Stomach smooth muscle (tissue), 2 donors: ENCODE data around the gene FOXC1.

Source experiments
- H3K27ac ChIP-seq: one replicate; pipeline ENCODE4 v1.7.0; 2013; ENCODE audit warnings: mild to moderate bottlenecking, low read length, inconsistent platforms
- H3K27me3 ChIP-seq, 2 donors: one replicate each; pipeline ENCODE4 v1.7.0; 2013; ENCODE audit warnings: low read length in 2 of 2; ENCODE audit not compliant: insufficient read depth in 2 of 2, control insufficient read depth in 1 of 2
- H3K36me3 ChIP-seq, 2 donors: one replicate each; pipeline ENCODE4 v1.7.0; 2013; ENCODE audit warnings: low read length in 2 of 2; ENCODE audit not compliant: control insufficient read depth in 2 of 2, insufficient read depth in 2 of 2
- H3K4me1 ChIP-seq: one replicate; pipeline ENCODE4 v1.7.0; 2013; ENCODE audit warnings: low read length; ENCODE audit not compliant: control insufficient read depth, insufficient read depth
- H3K4me3 ChIP-seq, 2 donors: one replicate each; pipeline ENCODE4 v1.7.0; 2013; ENCODE audit warnings: low read length in 2 of 2
- H3K9ac ChIP-seq, 2 donors: one replicate each; pipeline ENCODE4 v1.7.0; 2013; ENCODE audit warnings: low read length in 2 of 2, mild to moderate bottlenecking in 1 of 2
- H3K9me3 ChIP-seq, 2 donors: one replicate each; pipeline ENCODE4 v1.7.0; 2013; ENCODE audit warnings: low read length in 2 of 2; ENCODE audit not compliant: control insufficient read depth in 2 of 2
- donor health status: healthy.
- donor health status: Pancreatic carcinoma.

Gene FOXC1

DNA sequence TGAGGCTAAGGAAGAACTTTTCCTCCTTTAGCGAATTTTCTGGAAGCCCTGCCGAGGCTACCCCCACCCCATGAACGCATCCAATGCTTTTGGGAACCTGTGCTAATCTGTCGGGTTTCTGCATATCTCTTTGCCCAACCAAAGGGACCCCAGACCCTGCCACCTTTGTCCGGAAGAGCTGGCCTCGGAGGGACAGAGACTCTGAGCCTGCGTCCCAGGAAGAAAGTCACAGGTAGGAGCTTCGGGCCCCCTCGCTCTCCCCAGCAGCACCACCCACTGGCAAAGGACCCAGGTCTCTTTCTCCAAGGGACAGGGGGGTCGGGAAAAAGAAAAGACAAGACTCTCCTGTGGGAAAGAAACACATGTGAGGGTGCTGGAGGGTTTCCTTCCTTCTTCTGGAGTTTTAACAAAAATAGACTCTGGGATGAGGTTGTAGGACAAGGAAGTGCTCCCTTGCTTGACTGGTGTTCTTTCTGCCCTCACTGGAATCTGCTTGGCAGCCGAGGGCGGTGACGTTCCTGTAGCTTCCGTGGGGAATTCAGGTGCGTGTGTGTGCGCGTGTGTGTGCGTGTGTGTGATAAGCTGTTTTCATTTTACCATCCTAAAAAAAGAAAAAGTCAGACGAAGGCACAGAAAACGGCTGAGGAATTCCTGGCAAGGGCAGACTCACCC, 16.3 kb upstream of the FOXC1 start:
- H3K9ac ChIP-seq: no peak overlapping the region
- H3K9me3 ChIP-seq: no peaks in the 10 kb centered on the region
- H3K4me1 ChIP-seq: peaks cover 5% of the 10 kb centered on the region
- peaks cover 24 to 34% of the 10 kb centered on the region in 2 donors for H3K27me3 ChIP-seq
- H3K36me3 ChIP-seq: no peaks in the 10 kb centered on the region
- H3K27ac ChIP-seq: no peak overlapping the region
- no peak overlapping the region for H3K4me3 ChIP-seq

- Histone ChIP-seq H3K27me3 (peaks cover 24 to 34% of the 10 kb centered on the region in 2 donors), H3K36me3 (no peaks in the 10 kb centered on the region), H3K4me1 (peaks cover 5% of the 10 kb centered on the region), H3K4me3 (no peak overlapping the region), H3K27ac (no peak overlapping the region), H3K9me3 (no peaks in the 10 kb centered on the region), H3K9ac (no peak overlapping the region)
These were observed 15.8 kb upstream of the FOXC1 start for GRCh38 chr6:1593958-1594314.

DNA sequence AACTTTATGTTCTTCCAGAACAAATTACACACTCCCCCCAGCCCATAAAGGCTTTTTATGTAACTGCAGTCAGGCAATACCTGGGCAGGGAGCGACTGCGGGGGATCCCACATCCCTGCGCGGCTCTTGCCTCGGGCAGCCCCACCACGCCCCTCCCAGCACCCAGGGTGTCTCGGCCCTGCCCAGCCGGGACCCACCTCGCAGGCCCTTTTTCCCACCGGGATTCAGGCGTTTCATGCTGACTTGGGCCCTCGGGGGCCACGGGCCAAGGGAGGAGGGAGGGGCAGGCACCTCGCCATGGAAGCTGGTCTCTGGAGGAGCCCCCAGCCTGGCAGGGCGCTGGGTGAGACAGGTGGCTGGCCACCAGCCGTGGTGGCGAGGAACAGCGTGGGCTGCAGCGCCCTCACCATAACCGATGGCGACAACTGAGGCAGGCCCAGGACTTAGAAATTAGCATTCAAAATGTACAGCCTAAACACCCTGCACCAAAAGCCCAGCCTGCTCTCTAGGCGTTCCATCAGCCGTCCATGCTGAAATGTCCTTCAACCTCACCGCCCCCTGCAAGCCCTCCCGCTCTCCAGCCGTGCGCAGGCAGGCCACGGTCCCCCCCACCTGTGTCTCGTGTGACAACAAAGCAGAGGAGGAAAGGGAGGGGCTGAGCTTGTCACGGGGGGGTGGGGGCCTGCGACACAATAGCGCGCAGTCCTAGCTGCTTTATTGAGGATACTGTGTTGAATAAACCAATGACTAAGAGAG, 15.1 kb upstream of the FOXC1 start:
- no peaks in the 10 kb centered on the region for H3K9me3 ChIP-seq
- no peak overlapping the region for H3K9ac ChIP-seq
- H3K36me3 ChIP-seq: no peaks in the 10 kb centered on the region
- H3K27me3 ChIP-seq: peaks cover 30 to 40% of the 10 kb centered on the region in 2 donors
- H3K4me1 ChIP-seq: peaks cover 5% of the 10 kb centered on the region
- no peak overlapping the region for H3K27ac ChIP-seq
- H3K4me3 ChIP-seq: no peak overlapping the region

GRCh38 chr6:1595271-1596087, 14.2 kb upstream of the FOXC1 start:
- Histone ChIP-seq H3K27me3 (peaks cover 35 to 42% of the 10 kb centered on the region in 2 donors), H3K4me1 (peaks cover 5% of the 10 kb centered on the region), H3K4me3 (peak overlapping the region in 1 of 2 donors; percentile 66)

GRCh38 chr6:1596088-1596852, 13.4 kb upstream of the FOXC1 start:
- Histone ChIP-seq H3K36me3 (no peaks in the 10 kb centered on the region), H3K27ac (no peak overlapping the region), H3K9me3 (no peaks in the 10 kb centered on the region), H3K4me1 (peaks cover 5% of the 10 kb centered on the region), H3K4me3 (peak overlapping the region; percentile 40 to 66), H3K27me3 (peaks cover 43 to 50% of the 10 kb centered on the region in 2 donors), H3K9ac (no peak overlapping the region)

More at GRCh38 chr6:1595271-1596087, 14.2 kb upstream of the FOXC1 start:
- Histone ChIP-seq H3K27ac (no peak overlapping the region), H3K9ac (no peak overlapping the region), H3K9me3 (no peaks in the 10 kb centered on the region), H3K36me3 (no peaks in the 10 kb centered on the region)

DNA sequence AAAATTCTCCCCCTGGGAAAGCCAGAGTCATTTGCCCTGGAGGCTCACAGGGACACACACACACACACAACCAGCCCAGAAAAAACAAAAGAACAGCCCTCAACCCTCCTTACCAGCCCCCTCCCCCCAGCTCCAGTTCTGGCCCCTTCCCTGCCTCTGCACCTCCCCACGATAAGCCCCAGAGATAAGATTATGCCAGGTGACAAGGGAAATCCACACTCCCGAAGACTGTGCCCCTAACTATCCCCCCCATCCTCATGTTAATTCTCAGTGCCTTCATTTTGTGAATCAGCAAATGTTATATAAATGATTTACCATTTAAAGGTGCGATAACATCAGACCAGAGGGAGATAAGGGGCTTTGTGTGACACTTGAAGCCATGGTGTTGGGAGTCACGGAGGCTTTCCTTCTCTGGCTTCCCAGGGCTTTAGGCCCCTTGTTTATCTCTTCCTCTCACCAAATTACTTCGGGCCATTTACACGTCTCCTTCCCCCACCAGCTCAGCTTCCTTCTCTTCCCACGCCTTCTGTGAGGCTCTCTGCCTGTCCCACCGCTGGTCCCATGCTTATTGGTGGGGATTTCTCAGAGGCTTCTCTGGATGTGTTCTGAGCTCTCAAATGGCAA, 12.5 kb upstream of the FOXC1 start:
- Histone ChIP-seq H3K27me3 (peaks cover 47 to 60% of the 10 kb centered on the region in 2 donors), H3K27ac (no peak overlapping the region)

GRCh38 chr6:1597924-1598323, 11.8 kb upstream of the FOXC1 start:
- peaks cover 49 to 65% of the 10 kb centered on the region in 2 donors for H3K27me3 ChIP-seq
- H3K4me1 ChIP-seq: peaks cover 5% of the 10 kb centered on the region
- H3K9ac ChIP-seq: no peak overlapping the region
- no peak overlapping the region for H3K27ac ChIP-seq
- no peak overlapping the region for H3K4me3 ChIP-seq
- no peaks in the 10 kb centered on the region for H3K36me3 ChIP-seq
- no peaks in the 10 kb centered on the region for H3K9me3 ChIP-seq

More for the DNA sequence above, 12.5 kb upstream of the FOXC1 start:
- Histone ChIP-seq H3K9ac (no peak overlapping the region), H3K4me3 (no peak overlapping the region), H3K9me3 (no peaks in the 10 kb centered on the region), H3K36me3 (no peaks in the 10 kb centered on the region), H3K4me1 (peaks cover 5% of the 10 kb centered on the region)

- Histone ChIP-seq H3K27me3 (peaks cover 51 to 70% of the 10 kb centered on the region in 2 donors), H3K9me3 (no peaks in the 10 kb centered on the region), H3K4me1 (peaks cover 5% of the 10 kb centered on the region), H3K4me3 (no peak overlapping the region), H3K9ac (no peak overlapping the region), H3K27ac (no peak overlapping the region), H3K36me3 (no peaks in the 10 kb centered on the region)
These were observed 11.3 kb upstream of the FOXC1 start for GRCh38 chr6:1598433-1598832.

DNA sequence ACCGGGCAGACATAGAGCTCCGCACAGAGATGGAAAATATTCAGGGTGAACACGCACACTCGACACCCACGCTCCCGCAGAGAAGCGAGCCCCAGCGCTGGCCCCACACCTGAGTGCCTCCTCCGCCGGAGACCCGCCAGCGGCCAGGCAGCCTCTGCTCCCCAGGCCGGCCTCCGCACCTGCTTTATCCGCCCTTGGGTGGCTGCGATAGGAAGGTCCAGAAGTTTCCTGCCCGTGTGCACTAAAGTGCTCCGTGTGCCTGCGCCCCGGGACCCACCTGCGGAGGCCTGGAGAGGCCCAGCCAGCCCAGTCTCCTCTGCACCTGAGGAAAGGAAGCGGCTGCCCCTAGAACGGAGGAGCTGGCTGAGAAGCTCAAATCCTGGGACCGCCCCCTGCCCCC, 10.8 kb upstream of the FOXC1 start:
- Histone ChIP-seq H3K36me3 (no peaks in the 10 kb centered on the region), H3K9me3 (no peaks in the 10 kb centered on the region), H3K27me3 (peaks cover 54 to 73% of the 10 kb centered on the region in 2 donors), H3K27ac (no peak overlapping the region), H3K4me1 (peaks cover 5% of the 10 kb centered on the region), H3K4me3 (no peak overlapping the region), H3K9ac (no peak overlapping the region)

- no peak overlapping the region for H3K27ac ChIP-seq
- H3K9me3 ChIP-seq: no peaks in the 10 kb centered on the region
- no peak overlapping the region for H3K9ac ChIP-seq
- H3K36me3 ChIP-seq: no peaks in the 10 kb centered on the region
- H3K27me3 ChIP-seq: peaks cover 55 to 73% of the 10 kb centered on the region in 2 donors
- H3K4me1 ChIP-seq: peaks cover 11% of the 10 kb centered on the region
- no peak overlapping the region for H3K4me3 ChIP-seq
These were observed 10.2 kb upstream of the FOXC1 start for GRCh38 chr6:1599469-1599868.
